Esophagus muscularis mucosa (tissue), 4 donors: ENCODE measurements around the gene SIRPG. TPM values are rescaled to one million over a fixed set of nuclear protein-coding genes. Genes with fewer than 3 reads are reported as not detected.
A peak's percentile ranks its signal among the peaks of the same experiment; 100 is the strongest.

Source experiments
- DNase-seq: peaks from one replicate; pipeline ENCODE4 v3.0.0-alpha.2; 2017; ENCODE audit errors: extremely low spot score
- H3K27ac ChIP-seq, 4 donors: fragments of 200-600 bp; sonication (generic); replicated peaks in 1 of 4; 1 replicate in 3 of 4; 2 replicates in 1 of 4; pipeline ENCODE4 v1.5.1; 2016 to 2019; ENCODE audit warnings: mild to moderate bottlenecking in 1 of 4
- H3K27me3 ChIP-seq, 4 donors: fragments of 200-600 bp; sonication (generic); one replicate each; pipeline versions ENCODE4 v1.5.1 to v1.6.0; 2016 to 2019
- H3K36me3 ChIP-seq, 4 donors: fragments of 200-600 bp; sonication (generic); one replicate each; pipeline ENCODE4 v1.5.1; 2016 to 2019
- H3K4me1 ChIP-seq, 4 donors: fragments of 200-600 bp; sonication (generic); one replicate each; pipeline ENCODE4 v1.5.1; 2016 to 2019
- H3K4me3 ChIP-seq, 4 donors: fragments of 200-600 bp; sonication (generic); 1 replicate in 2 of 4; 2 replicates in 2 of 4; pipeline ENCODE4 v1.5.1; 2016 to 2019; ENCODE audit warnings: mild to moderate bottlenecking in 4 of 4, moderate library complexity in 1 of 4
- H3K9me3 ChIP-seq, 4 donors: fragments of 200-600 bp; sonication (generic); 1 replicate in 3 of 4; 2 replicates in 1 of 4; pipeline ENCODE4 v1.5.1; 2016 to 2019
- CTCF ChIP-seq, 3 experiments: fragments of 200-600 bp in 2 of 3; fragments of 450-650 bp in 1 of 3; sonication (generic) in 2 of 3; IDR thresholded peaks; one replicate each; pipeline ENCODE4 v1.5.1; 2017 to 2019; ENCODE audit warnings: antibody characterized with exemption in 3 of 3, mild to moderate bottlenecking in 2 of 3, moderate library complexity in 1 of 3
- EP300 ChIP-seq: sonication (generic); formaldehyde crosslinking; IDR thresholded peaks from one replicate; pipeline ENCODE4 v1.6.1; 2017; ENCODE audit warnings: antibody characterized with exemption
- POLR2A ChIP-seq: fragments of 450-650 bp; IDR thresholded peaks from one replicate; pipeline ENCODE4 v1.6.1; 2017; ENCODE audit warnings: antibody characterized with exemption, moderate library complexity, mild to moderate bottlenecking, low read depth
- POLR2AphosphoS5 ChIP-seq, 2 donors: sonication (generic); formaldehyde crosslinking; IDR thresholded peaks; one replicate each; pipeline ENCODE4 v1.6.1; 2017; ENCODE audit warnings: antibody characterized with exemption in 2 of 2
- WGBS: methylation state at CpG from one replicate; pipeline ENCODE4 v1.1.5; 2018; 5-methylcytosine and 5-hydroxymethylcytosine counted together
- intact Hi-C: fragments of 100-400 bp; cut with DNase I; formaldehyde crosslinking; loops from one replicate; pipeline ENCODE4 v1.15.1; 2023
- total RNA-seq, 4 donors: library from RNA; depleted of rRNA; stranded (reverse); fragments of >200 nt; gene quantifications; one replicate each; pipeline versions ENCODE4 v1.1.0 to v1.2.1, GENCODE V29; 2016

SIRPG gene
- total RNA-seq, 4 donors from 2014 or later, result not detected

GRCh38 chr20:1693427-1693826 is 35.8 kb upstream of the SIRPG start:
- peaks cover 0 to 9% (median 0%) of the 10 kb centered on the region in 4 donors for H3K9me3 ChIP-seq
- no peaks in the 10 kb centered on the region for H3K4me1 ChIP-seq
- intact Hi-C loops, result no loop called here

GRCh38 chr20:1689721-1690120 is 32.1 kb upstream of the SIRPG start:
- no peaks in the 10 kb centered on the region for H3K4me1 ChIP-seq
- no peak overlapping the region for H3K27ac ChIP-seq
- no peak overlapping the region for H3K4me3 ChIP-seq
- peaks cover 0 to 9% (median 0%) of the 10 kb centered on the region in 4 donors for H3K9me3 ChIP-seq
- DNase-seq, result peak; percentile 66
- intact Hi-C loops, result no loop called here
- no peaks in the 10 kb centered on the region for H3K36me3 ChIP-seq
- TF ChIP-seq CTCF (IDR thresholded peaks at IDR 0.05) (no peak), EP300 (no peak), POLR2A (no peak), POLR2AphosphoS5 (IDR thresholded peaks at IDR 0.05) (no peak)
- WGBS, result 71% methylated on average over 3 of the region's 3 CpGs
- peaks cover 0 to 21% (median 0%) of the 10 kb centered on the region in 4 donors for H3K27me3 ChIP-seq

More at GRCh38 chr20:1693427-1693826, 35.8 kb upstream of the SIRPG start:
- 24% methylated on average over 1 of the region's 1 CpG for WGBS
- Histone ChIP-seq H3K4me3 (no peak overlapping the region), H3K27me3 (peaks cover 0 to 16% (median 0%) of the 10 kb centered on the region in 4 donors), H3K27ac (no peak overlapping the region), H3K36me3 (no peaks in the 10 kb centered on the region)
- TF ChIP-seq EP300 (no peak), CTCF (IDR thresholded peaks at IDR 0.05) (no peak), POLR2AphosphoS5 (IDR thresholded peaks at IDR 0.05) (no peak)
- DNase-seq, result peak; percentile 72

- Histone ChIP-seq H3K4me1 (no peaks in the 10 kb centered on the region), H3K36me3 (no peaks in the 10 kb centered on the region), H3K9me3 (peaks cover 0 to 9% (median 0%) of the 10 kb centered on the region in 4 donors), H3K27ac (no peak overlapping the region), H3K27me3 (peaks cover 0 to 23% (median 0%) of the 10 kb centered on the region in 4 donors), H3K4me3 (no peak overlapping the region)
- intact Hi-C loops, result no loop called here
- DNase-seq, result peak; percentile 70
- TF ChIP-seq CTCF (IDR thresholded peaks at IDR 0.05) (no peak), EP300 (no peak), POLR2AphosphoS5 (IDR thresholded peaks at IDR 0.05) (no peak), POLR2A (no peak)
- WGBS, result 70% methylated on average over 4 of the region's 4 CpGs
Observed at GRCh38 chr20:1688886-1689538, 31.4 kb upstream of the SIRPG start.

- peaks cover 0 to 23% (median 0%) of the 10 kb centered on the region in 4 donors for H3K27me3 ChIP-seq
- no peak overlapping the region for H3K4me3 ChIP-seq
- intact Hi-C loops, result no loop called here
- peaks cover 0 to 9% (median 3%) of the 10 kb centered on the region in 4 donors for H3K9me3 ChIP-seq
- TF ChIP-seq POLR2AphosphoS5 (IDR thresholded peaks at IDR 0.05), result no peak
- TF ChIP-seq CTCF (IDR thresholded peaks at IDR 0.05), result no peak
- no peak for TF ChIP-seq POLR2A
- TF ChIP-seq EP300, result no peak
- no peaks in the 10 kb centered on the region for H3K4me1 ChIP-seq
- DNase-seq, result peak; percentile 55
- no peaks in the 10 kb centered on the region for H3K36me3 ChIP-seq
- no peak overlapping the region for H3K27ac ChIP-seq
Observed at GRCh38 chr20:1687053-1687452, 29.5 kb upstream of the SIRPG start.
